MM.1S (cell line): ENCODE measurements around the gene C11orf21.

Experiments used
- DNase-seq: peaks from one replicate; pipeline ENCODE4 v3.0.0-alpha.2; 2015
- H2AFZ ChIP-seq: fragments of 300-600 bp; sonication (generic); 2 replicates; pipeline ENCODE4 v1.6.0; 2016; ENCODE audit warnings: antibody characterized with exemption, low read length
- H3F3A ChIP-seq: fragments of 300-600 bp; sonication (generic); 2 replicates; pipeline ENCODE4 v1.6.1; 2016; ENCODE audit warnings: mild to moderate bottlenecking, antibody characterized with exemption, low read length, moderate library complexity, mixed read lengths; ENCODE audit not compliant: insufficient read depth
- H3K27ac ChIP-seq: fragments of 300-600 bp; sonication (generic); 2 replicates; pipeline ENCODE4 v1.5.1; 2016; ENCODE audit warnings: mild to moderate bottlenecking, low read length
- H3K27me3 ChIP-seq: fragments of 300-600 bp; sonication (generic); replicated peaks from 2 replicates; pipeline ENCODE4 v1.6.0; 2016; ENCODE audit warnings: low read length; ENCODE audit not compliant: insufficient read depth
- H3K36me3 ChIP-seq: fragments of 300-600 bp; sonication (generic); replicated peaks from 2 replicates; pipeline ENCODE4 v1.6.1; 2016; ENCODE audit warnings: mild to moderate bottlenecking, low read length, mixed read lengths; ENCODE audit not compliant: insufficient read depth
- H3K4me1 ChIP-seq: fragments of 300-600 bp; sonication (generic); 2 replicates; pipeline ENCODE4 v1.6.1; 2016; ENCODE audit warnings: low read length, mixed read lengths
- H3K4me2 ChIP-seq: fragments of 300-600 bp; sonication (generic); 2 replicates; pipeline ENCODE4 v1.6.0; 2016; ENCODE audit warnings: low read depth, low read length
- H3K4me3 ChIP-seq: fragments of 300-600 bp; sonication (generic); 2 replicates; pipeline ENCODE4 v1.5.1; 2016; ENCODE audit warnings: low read length, mixed read lengths
- H3K79me2 ChIP-seq: fragments of 300-600 bp; sonication (generic); 2 replicates; pipeline ENCODE4 v1.6.1; 2016; ENCODE audit warnings: mixed run types, low read length, mixed read lengths
- H3K9ac ChIP-seq: fragments of 300-600 bp; sonication (generic); 2 replicates; pipeline ENCODE4 v1.6.1; 2016; ENCODE audit warnings: low read length, mixed read lengths
- H3K9me2 ChIP-seq: fragments of 300-600 bp; sonication (generic); replicated peaks from 2 replicates; pipeline ENCODE4 v1.6.1; 2016; ENCODE audit warnings: mild to moderate bottlenecking, low read length, mixed read lengths; ENCODE audit not compliant: insufficient read depth
- H3K9me3 ChIP-seq: fragments of 300-600 bp; sonication (generic); replicated peaks from 2 replicates; pipeline ENCODE4 v1.6.1; 2016; ENCODE audit warnings: mild to moderate bottlenecking, low read length, mixed read lengths; ENCODE audit not compliant: insufficient read depth
- H4K20me1 ChIP-seq: fragments of 300-600 bp; sonication (generic); 2 replicates; pipeline ENCODE4 v1.6.1; 2016; ENCODE audit warnings: mild to moderate bottlenecking, low read length, moderate library complexity, mixed read lengths; ENCODE audit not compliant: insufficient read depth
- CTCF ChIP-seq: fragments of 300-600 bp; sonication (generic); IDR thresholded peaks from 2 replicates; pipeline ENCODE4 v1.5.1; 2016; ENCODE audit warnings: antibody characterized with exemption, low read length, mixed read lengths
- EZH2 ChIP-seq: fragments of 300-600 bp; sonication (generic); optimal IDR thresholded peaks from 2 replicates; pipeline ENCODE3; 2017; ENCODE audit warnings: low read depth, mild to moderate bottlenecking, antibody characterized with exemption, low read length, mixed read lengths
- EZH2phosphoT487 ChIP-seq: fragments of 300-600 bp; sonication (generic); IDR thresholded peaks from 2 replicates; pipeline ENCODE4 v1.6.1; 2018; ENCODE audit warnings: antibody characterized with exemption, low read length

Gene C11orf21

DNA sequence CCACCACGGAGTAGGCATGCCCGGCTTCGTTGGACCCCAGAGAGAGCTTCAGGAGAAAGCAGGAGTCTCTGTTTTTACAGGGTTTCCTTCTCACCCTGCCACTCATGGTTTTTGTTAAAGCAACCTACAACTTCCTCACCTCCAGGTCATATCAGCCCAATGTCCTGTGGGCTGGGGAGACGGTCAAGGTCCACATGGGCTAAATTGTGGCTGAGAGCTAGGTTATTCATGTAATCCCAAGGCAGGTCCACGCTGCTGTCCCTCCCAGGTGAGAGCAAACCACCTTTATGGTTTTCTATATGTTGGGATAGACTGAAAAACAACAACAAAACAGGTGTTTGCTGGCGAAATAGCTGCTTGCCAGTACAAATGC, 19.6 kb upstream of the C11orf21 start:
- H3K4me1 ChIP-seq: no peaks in the 10 kb centered on the region
- no peak for DNase-seq
- H3K27me3 ChIP-seq: peaks cover 84% of the 10 kb centered on the region
- no peak overlapping the region for H3K9ac ChIP-seq
- H4K20me1 ChIP-seq: no peaks in the 10 kb centered on the region
- no peak overlapping the region for H3K4me3 ChIP-seq
- no peaks in the 10 kb centered on the region for H3K9me3 ChIP-seq
- no peak overlapping the region for H3K4me2 ChIP-seq
- no peaks in the 10 kb centered on the region for H3K9me2 ChIP-seq
- no peaks in the 10 kb centered on the region for H3F3A ChIP-seq
- H3K79me2 ChIP-seq: no peaks in the 10 kb centered on the region
- TF ChIP-seq EZH2 (no peak), CTCF (no peak)
- no peak overlapping the region for H3K27ac ChIP-seq
- H3K36me3 ChIP-seq: no peaks in the 10 kb centered on the region
- H2AFZ ChIP-seq: no peak overlapping the region

- no peak overlapping the region for H3K4me2 ChIP-seq
- TF ChIP-seq CTCF: no peak
- no peak for DNase-seq
These were observed 19.0 kb upstream of the C11orf21 start for GRCh38 chr11:2320568-2321310.

GRCh38 chr11:2319791-2320472, 18.2 kb upstream of the C11orf21 start:
- H3K9ac ChIP-seq: no peak overlapping the region
- H3K27ac ChIP-seq: no peak overlapping the region
- no peak overlapping the region for H3K4me3 ChIP-seq
- no peaks in the 10 kb centered on the region for H3F3A ChIP-seq
- H3K9me3 ChIP-seq: no peaks in the 10 kb centered on the region
- H3K36me3 ChIP-seq: no peaks in the 10 kb centered on the region
- H3K4me1 ChIP-seq: no peaks in the 10 kb centered on the region
- H3K79me2 ChIP-seq: no peaks in the 10 kb centered on the region
- DNase-seq: no peak
- H3K27me3 ChIP-seq: peaks cover 84% of the 10 kb centered on the region
- H3K9me2 ChIP-seq: no peaks in the 10 kb centered on the region
- no peak overlapping the region for H3K4me2 ChIP-seq
- no peaks in the 10 kb centered on the region for H4K20me1 ChIP-seq
- H2AFZ ChIP-seq: no peak overlapping the region
- TF ChIP-seq EZH2phosphoT487: no peak
- no peak for TF ChIP-seq EZH2
- no peak for TF ChIP-seq CTCF

More at GRCh38 chr11:2320568-2321310, 19.0 kb upstream of the C11orf21 start:
- Histone ChIP-seq H3K36me3 (no peaks in the 10 kb centered on the region), H3K9me2 (no peaks in the 10 kb centered on the region), H3K4me1 (no peaks in the 10 kb centered on the region), H2AFZ (no peak overlapping the region), H3K27ac (no peak overlapping the region), H3K9ac (no peak overlapping the region), H3K9me3 (no peaks in the 10 kb centered on the region), H3K79me2 (no peaks in the 10 kb centered on the region), H3K27me3 (peaks cover 84% of the 10 kb centered on the region), H3K4me3 (no peak overlapping the region), H3F3A (no peaks in the 10 kb centered on the region), H4K20me1 (no peaks in the 10 kb centered on the region)
